Kidney glomerular epithelial cell (primary cell): ENCODE measurements around the gene SH3GL3.
A peak's percentile ranks its signal among the peaks of the same experiment; 100 is the strongest.

ENCODE experiments used
- DNase-seq: peaks from one replicate; lab custom pipeline; 2025; lab: John Stamatoyannopoulos, UW

Gene SH3GL3

DNA sequence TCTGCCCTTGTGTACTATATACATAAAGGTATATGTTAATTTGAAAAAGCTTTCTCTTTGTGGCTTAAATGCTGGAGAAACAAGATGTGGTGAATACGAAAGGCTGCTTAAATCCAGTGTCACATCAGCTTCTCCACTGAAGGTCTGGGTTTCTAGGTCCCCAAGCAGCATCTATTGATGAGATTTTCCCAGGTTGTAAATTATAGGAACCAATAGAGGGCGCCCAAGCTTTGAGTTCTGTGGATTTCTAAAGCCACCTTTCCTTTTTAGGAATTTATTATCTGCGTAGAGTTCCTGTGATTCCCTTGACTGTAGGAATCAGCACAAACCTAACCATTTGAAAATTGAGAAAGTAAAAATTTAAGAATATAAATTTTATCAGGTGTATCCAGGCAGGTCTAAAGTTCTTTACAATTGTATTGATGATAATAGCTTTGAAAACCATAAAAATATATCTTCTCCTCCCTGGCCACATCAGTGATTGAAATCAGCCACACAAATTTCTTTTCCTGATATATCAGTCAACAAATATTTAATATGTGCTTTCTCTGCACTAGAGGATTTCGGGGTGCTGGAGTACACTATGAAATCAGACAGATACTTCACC is 118.5 kb downstream of the SH3GL3 start:
- peak; percentile 29 for DNase-seq

DNA sequence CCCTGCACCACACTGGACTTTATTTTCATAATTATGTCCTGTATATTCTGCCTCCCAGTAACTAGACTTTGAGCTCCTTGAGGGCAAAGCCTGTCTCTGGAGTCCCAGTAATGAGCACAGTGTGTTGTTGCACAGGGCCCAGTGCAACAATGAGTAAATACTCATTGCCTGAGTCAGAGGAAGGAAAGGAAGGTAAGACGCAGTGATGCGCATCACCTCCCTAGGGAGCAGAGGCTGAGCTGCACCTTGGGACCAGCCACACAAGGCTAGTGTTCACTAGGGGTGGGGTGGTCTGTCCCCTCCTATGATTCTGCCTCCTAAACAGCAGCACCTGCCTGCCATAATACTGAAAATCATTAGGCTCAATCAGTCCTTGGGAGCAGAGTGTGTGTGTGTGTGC is 120.2 kb downstream of the SH3GL3 start:
- no peak for DNase-seq

DNA sequence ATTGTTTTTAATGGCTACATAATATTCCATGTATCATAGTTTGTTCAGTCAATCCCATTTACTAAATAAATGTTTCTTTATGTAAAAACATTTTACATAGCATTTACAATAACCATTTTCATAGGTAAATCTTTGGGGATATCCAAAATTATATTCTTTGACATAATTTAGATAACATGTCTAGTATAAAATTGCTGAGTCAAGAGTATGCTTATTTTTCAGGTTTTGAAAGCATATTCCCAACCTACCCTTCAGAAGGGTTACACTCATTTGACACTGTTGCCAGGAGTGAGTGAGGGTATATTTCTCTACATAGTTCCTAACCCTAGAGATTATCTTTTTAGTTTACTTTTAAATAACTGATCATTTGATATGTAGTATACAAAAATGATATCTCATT is 122.2 kb downstream of the SH3GL3 start:
- DNase-seq: no peak

DNA sequence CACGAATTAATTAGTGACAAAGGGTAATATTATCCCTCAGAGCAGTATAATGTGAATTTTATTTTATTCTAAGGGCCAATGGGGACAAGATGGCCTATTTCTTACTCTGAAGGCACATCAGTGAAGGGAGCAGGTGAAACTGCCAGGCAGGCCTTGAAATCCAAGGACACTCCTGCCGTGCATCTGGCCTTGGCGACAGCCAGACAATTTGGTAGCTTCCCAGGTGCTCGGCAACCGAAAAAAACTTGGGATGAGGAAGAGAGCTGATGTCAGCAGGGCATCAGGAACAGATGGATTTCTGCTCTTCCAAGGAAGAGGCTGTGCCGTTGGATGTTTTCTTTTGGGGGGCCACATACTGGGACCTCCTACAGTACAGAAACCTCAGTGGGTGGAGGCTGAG is 123.6 kb downstream of the SH3GL3 start:
- DNase-seq: no peak

DNA sequence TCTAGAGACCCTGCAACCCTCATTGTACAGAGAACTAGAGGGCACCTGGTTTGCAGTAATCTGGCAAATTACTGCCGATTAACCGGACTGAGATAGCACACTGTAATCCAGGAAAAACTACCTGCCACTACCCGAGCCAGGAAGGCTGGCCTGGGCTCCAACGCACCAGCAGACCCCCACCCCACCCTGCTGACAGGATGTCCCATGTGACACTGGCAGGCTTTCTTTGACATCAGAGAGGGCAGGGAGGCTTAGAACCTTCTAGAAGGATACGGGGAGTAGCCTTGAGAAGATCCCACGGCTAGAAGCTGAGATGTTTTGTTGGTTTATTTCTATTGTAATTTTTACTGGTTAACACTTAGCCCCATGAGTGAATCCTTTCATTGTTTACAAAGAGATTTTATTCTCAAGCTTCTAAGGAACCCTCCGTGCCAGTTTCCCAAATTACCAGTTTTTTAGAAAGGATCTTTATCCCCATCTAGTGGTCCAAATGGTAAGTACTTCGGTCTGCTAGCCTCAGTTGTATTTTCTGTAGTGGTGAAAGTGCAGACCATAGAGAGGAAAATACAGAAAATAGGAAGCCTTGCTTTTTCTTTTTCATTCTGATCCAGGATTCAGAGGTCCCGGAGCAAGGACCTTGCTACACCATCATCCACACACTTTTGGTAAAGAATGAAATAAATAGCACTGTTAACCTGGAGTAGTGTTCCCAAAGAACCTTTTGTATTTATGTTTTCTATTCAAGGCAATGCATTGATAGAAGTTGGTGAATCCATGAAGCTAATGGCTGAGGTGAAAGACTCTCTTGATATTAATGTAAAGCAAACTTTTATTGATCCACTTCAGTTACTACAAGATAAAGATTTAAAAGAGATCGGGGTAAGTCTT is 124.9 kb downstream of the SH3GL3 start:
- DNase-seq: peak; percentile 9

DNA sequence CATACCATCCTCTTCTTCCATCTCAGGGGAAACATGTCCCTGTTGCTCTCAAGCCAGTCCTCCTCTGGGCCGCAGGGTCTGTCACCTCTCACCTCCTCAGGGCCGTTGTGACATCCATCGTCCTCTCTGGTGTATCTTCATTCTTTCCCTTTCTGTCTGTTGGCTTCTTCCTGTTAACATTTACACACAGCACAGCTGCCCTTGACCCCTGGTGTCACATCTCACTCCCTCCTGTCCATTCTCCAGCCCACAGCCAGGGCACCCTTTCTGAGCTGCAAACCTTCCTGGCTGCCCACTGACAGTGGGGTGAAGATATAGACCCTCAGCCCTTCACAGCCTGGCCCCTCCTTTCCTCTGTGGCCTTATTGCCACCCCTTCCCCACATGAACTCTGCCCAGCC is 127.2 kb downstream of the SH3GL3 start:
- no peak for DNase-seq

DNA sequence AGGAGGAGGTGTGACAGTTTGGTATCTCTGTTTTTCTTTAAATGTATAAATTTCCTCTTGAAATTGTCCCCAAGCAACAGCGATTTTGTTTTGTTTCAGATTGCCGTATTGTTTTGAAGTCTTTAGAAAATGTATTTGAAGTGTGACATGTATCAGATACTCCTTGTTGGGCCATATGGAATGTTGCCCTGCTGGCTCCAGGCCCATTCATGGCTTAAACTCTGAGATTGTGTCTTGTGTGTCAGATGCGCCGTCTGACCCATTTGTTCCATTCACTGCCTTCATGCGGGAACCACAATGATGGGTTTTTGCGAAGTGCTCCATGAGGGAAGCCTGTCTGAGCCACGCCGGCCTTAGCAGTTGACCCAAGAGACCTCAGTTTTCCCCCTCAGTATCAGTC is 131.6 kb downstream of the SH3GL3 start:
- DNase-seq: no peak

DNA sequence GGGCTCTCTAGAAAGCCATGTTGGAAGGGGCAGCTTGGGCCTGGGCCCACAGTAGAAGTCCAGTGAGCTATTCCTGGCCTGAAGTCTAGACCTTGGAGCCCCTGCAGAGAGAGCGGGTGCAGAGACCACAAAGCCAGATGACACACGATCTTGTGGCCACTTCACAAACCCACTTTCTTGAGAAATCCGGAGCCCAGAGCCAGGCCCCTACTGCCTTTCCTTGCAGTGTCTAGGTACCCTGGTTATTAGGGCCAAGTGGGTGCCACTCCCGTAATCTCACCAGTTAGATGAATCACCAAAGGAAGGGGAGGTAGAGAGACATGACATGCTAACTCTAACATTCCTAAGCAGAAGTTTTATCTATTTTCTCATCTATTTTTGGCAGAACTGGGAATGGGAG is 134.2 kb downstream of the SH3GL3 start:
- no peak for DNase-seq

DNA sequence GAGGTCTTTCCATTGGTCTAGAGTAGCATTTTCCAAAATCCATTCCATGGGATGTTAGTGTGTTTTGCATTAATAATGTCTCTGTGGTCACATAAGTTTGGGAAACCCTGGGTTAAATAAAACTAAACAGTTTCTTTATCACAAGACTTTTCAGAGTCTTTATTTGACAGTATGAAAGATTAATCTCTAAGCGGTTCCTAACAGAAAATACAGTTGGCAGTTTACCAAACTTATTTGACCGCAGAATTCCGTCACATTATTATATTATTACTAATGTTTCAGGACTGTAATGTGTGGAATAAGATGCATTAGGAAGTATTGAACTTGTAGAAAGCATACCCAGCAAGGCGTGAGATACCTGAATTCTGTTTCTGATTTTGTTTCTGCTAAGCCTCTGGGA is 135.2 kb downstream of the SH3GL3 start:
- no peak for DNase-seq

DNA sequence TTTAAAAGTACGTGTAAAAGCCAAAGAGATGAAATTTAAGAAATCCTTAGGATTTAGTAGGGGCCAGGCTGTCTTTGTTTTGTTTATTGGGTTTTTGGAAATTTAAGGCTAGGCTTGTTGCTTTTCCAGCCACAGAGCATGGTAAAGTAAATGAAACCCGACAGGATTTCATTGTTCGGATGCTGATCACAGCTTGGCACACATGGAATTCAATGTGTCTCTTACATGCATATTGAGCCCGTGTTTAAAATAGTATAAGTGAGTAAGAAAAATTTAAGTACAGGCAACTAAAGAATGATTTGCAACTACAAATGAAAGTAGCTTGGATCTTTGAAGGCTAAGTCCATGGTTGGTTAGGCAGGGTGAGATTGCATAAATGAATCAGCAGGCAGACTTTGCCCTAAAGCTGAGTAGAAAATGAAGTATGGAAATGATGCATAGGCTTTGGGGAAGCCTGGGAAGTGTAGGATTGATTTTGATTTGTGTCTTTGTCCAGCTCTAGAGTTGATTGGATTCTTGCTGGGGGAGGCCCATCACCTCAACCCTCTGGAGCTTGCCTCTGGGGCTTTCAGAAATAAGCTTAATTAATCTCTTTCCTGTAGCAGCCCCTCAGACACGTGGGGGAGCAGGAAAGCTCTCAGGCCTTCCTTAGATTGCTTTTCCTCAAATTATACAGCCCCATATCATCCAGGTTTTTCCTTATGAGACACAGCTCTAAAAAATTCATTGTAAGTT is 138.6 kb downstream of the SH3GL3 start:
- no peak for DNase-seq

DNA sequence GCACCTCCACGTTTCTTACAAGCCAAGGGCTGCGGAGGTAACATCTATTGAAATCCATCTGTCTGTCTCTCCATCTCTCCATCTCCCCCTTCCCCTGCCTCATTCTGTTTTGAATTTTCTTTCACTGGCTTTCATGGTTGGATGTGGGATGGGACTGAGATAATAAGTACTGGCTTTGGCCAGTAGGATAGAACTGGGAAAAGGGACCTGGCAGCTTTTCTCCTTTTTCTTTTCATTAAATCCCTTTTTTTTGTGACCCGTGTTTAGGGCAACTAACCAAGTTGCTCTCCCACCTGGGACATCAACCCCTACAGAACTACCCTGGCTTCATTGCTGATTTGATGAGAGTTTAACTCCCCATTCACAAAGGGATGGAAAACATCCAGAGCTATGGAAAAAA is 139.9 kb downstream of the SH3GL3 start:
- no peak for DNase-seq

DNA sequence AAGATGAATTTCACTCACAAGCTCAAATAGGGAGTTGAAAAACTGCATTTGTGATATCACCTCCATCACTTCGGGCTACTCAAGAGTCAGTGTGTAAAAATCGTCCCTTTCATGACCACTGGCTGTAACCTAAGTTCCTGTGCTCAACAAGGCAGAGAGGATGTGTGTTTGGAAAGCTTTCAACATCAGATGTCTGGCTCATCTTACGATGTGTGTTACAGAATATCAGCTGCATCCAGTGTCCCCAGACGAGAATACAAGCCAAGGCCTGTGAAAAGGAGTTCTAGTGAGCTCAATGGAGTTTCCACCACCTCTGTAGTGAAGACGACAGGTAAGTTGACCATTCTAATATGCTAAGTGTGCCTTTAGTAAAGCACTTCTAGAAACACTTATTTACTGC is 141.3 kb downstream of the SH3GL3 start:
- no peak for DNase-seq

DNA sequence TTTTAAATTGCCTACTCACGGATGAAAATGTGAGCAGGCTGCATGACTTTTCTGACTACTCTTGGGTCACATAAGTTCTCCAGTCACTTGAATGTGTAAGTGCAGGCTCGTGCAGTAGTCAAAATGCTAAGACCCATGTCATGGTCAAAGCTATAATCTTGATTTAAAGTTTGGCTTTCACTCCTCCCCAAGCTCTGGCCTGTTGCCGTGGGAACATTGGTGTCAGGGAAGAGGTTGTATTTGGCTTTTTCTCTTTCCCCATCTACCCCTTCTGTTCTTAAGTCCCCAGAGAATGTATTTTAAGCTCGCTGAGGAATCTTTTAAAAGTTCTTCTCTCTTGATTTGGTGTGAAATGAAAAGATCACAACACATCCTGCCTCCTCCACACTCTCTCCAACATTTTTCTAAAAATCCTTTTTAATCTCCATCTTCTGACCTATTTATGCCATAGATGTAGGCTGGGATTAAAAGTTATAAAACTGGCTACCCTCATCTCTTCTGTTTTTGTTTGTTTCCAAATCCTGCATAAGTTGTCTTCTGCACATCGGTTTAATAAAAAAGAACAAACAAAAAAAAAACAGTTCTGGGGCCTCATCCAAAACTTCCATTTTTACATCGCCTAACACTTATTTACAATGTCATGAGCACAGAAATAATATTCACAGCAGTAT is 145.4 kb downstream of the SH3GL3 start:
- no peak for DNase-seq

DNA sequence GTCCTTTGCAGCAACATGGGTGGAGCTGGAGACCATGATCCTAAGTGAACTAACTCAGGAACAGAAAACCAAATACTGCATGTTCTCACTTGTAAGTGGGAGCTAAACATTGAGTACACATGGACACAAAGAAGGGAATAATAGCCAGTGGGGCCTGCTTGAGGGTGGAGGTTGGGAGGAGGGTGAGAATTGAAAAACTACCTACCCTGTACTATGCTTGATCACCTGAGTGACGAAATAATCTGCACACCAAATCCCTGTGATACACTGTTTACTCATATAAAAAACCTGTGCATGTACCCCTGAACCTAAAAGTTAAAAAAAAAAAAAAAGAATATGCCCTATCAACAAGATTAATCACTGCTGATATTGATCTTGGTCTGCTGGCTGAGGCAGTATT is 148.1 kb downstream of the SH3GL3 start:
- no peak for DNase-seq

DNA sequence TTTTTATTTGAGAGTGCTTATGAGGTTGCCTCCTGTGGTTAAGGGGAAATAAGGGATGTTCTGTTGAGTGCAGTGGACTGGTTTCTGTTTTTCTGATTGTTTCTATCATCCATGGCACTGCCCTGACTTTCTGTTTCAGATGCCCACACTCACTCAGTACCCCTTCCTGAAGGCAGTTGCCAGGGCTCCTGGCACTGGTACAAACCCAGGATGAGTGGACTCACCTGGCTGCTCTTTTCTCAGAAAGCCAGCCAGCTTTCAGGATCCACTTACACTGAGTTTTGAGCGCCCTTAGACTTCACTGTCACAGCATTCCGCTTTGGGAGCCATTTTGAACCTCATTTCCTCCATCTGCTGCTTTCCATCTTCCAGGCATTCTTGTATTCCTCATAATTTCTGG is 150.9 kb downstream of the SH3GL3 start:
- DNase-seq: no peak

DNA sequence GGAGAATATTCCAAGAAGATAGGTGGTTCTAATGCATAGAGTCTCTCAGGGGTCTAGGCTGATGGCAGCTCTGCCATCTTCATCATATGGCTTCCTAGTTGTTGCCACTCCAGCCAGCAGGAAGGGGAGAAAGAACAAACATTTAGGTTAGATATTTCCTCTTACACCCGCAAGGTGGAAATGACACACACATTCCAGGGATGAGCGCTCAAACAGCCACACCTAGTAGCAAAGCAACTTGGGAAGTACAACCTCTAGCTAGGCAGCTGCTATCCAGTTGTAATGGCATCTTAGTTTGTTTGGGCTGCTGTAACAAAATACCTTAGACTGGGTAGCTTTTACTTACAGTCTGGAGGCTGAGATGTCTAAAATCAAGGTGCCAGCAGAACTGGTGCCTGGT is 154.9 kb downstream of the SH3GL3 start:
- peak; percentile 1 for DNase-seq

DNA sequence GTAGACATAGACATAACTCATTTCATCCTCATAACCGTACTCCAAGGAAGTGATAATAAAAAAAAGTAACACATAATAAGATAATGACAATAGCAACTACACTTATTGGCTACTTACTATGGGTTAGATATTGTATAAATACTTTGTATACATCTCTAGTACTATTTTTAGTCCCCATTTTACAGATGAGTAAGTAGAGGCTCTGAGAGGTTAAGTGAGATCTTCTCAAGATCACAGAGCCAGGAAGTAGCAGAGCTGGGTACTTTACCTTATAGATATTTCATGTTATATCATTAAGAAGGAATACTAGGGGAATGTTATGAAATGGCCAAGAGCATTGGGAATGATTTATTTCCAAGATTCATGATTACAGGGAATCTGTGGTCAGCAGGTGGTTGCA is 157.4 kb downstream of the SH3GL3 start:
- no peak for DNase-seq

DNA sequence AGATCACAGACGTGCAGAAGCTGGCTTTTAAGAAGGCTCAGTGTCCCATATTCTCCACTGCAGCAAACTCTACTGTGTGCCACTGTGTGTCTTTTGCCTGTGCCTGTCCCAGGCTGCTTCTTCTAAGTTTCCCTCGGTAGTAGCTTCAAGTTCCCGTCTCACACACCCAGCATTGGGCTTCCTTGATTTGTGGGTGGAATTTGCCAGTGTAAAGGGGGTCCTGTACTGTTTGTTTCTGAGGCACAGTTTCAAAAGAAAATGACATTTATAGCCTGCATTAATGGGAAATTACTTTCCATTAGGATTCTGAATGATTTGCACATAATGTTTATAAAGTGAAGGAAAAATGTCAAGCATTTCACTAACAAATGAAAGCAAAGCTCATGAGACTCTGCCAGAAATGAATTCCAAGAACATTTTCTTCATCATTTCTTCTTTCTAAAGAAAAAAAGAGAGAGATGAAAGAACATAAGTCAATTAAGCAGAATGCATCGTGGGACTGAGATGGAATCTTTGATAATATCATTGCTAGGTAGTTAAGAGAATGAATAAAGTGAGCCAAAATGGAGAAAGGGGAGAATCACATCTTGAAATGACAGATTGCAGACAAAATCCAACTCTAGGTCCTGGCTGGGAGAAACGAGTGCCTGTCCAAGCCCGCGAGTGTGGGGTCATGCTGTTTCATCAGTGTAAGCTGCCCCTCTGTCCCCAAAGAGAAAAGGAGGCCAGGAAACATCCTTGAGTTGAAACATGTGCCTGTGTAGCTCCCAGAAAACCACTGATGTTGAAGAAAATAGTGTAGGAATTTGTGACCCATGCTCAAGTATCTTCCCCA is 158.2 kb downstream of the SH3GL3 start:
- DNase-seq: no peak

DNA sequence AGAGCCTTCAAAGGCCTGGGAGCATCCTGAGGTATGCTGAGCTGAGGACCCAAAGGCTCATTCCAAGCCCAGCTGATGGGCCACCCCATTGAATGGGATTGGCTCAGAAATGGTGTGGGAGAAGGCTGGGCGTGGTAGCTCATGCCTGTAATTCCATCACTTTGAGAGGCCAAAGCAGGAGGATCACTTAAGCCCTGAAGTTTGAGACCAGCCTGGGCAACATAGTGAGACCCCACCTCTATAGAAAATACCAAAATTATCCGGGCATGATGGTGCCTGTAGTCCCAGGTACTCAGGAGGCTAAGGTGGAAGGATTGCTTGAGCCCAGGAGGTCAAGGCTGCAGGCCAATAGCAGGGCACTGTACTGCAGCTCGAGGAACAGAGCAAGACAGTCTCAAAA is 163.0 kb downstream of the SH3GL3 start:
- no peak for DNase-seq

DNA sequence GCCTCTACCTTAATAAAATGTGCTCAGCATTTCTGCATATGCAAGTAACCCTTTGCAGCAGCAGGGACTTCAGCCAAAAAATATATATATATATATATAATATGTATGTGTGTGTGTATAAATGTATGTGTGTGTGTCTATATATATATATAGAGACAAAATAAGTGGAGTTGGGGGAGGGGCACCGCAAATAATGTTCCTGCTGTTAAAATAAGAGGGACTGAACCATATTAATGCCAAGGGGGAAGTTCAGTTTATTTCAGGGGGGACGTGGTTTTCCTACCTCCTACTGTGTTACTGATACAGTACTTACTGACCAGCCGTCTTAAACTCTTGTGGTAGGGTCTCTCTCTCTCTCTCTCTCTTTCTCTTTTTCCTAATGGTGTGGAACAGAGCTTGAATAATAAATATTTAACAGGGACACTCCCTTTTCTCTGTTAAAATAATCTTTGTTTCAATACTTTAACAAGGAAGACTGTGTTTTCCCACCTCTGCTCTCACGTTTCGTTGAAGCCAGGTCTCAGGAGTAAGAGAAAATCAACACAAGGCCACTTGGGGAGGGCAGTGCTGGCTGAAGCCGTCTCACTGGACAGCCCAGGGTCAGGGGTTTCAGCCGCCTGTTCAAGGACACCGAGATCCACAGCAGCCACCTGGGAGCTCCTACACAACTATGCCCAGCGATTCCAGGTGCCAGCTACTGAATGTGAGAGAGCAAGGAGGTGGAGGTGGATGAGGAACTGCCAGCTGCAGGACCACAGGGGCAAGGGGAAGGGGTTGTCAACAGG is 164.0 kb downstream of the SH3GL3 start:
- DNase-seq: peak; percentile 30

DNA sequence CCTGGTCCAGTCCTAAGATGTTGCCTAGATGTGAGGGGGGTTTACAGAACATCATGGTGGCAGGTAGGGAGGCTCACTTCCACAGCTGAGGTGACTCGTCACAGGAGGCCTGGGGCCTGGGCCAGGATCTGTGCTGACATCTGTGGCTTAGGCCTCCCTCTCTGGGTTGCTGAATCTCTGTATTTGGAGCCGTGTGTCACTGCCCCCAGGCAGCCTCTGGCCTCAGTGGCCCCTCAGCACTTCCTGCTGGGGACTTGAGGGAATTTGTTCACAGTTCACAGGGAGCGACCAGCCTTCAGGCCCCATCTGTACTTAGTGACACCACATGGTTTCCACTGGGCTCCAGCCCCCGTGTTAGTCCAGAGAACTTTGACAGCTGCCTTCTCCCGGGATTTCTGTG is 165.1 kb downstream of the SH3GL3 start:
- no peak for DNase-seq
